ENCODE measurements around the gene SLC25A11. TPM values are rescaled to one million over a fixed set of nuclear protein-coding genes. Genes with fewer than 3 reads are reported as not detected.
A peak's percentile ranks its signal among the peaks of the same experiment; 100 is the strongest.

Gene SLC25A11
- total RNA-seq, 1 experiment from 2014 or later: 75.1 TPM

DNA sequence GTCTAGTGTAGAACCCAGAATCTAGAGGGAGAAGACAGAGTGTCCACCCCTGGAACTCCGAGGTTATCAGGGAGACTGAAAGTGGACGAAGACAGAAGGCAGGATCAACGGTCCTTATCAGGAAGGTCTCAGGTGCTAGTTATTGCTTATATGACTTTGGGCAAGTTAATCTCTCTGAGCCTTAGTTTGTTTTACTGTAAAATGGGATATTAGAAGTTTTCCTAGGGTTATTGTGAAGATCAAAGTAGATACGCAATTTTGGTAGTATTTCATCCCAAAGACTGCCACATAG lies 1.4 kb upstream of the SLC25A11 start:
- ChIA-PET CTCF (no interaction called here), RAD21 (ENCODE audit: low non-redundant PET in 1 of 2, low total read pairs in 2 of 2, uncharacterized antibody in 2 of 2, unreplicated experiment in 2 of 2) (no interaction called here), POLR2A (interaction anchor here (1.0 to 2.1 kb wide), 2 partner anchors 46 to 121 kb away, joined by 3 to 7 read pairs; partner anchors contain the start of gene CAMTA2)
- Histone ChIP-seq H3K9ac (ENCODE audit: low read length) (peak overlapping the region; percentile 96), H2AFZ (ENCODE audit: low read depth, low read length, poor library complexity, severe bottlenecking) (no peak overlapping the region), H3K9me3 (ENCODE audit: control insufficient read depth in 1 of 2, insufficient read depth in 1 of 2, low read depth in 1 of 2, low read length in 2 of 2) (no peaks in the 10 kb centered on the region), H3K4me1 (ENCODE audit: control insufficient read depth in 1 of 2, insufficient read depth in 2 of 2, low read length in 2 of 2) (peaks cover 23 to 50% of the 10 kb centered on the region in 2 experiments), H3K4me3 (replicated peaks in 1 of 2; ENCODE audit: low read depth in 1 of 2, low read length in 2 of 2) (peak overlapping the region; percentile 86 to 93), H3K27me3 (ENCODE audit: insufficient read depth, low read length) (no peaks in the 10 kb centered on the region), H3K9me2 (ENCODE audit: insufficient read depth) (no peaks in the 10 kb centered on the region), H3K27ac (ENCODE audit: low read depth, low read length) (peak overlapping the region; percentile 95), H3K4me2 (ENCODE audit: low read length) (peak overlapping the region; percentile 100), H3K36me3 (ENCODE audit: control insufficient read depth in 1 of 2, insufficient read depth in 2 of 2, low read length in 2 of 2) (peaks cover 8 to 31% of the 10 kb centered on the region in 2 experiments; a peak in 2 of 4 replicates), H3K79me2 (ENCODE audit: insufficient read depth, low read length) (peaks cover 78% of the 10 kb centered on the region), H4K20me1 (ENCODE audit: insufficient read depth) (peaks cover 3% of the 10 kb centered on the region; the same call in 1 of the 2 replicates)
- DNase-seq (ENCODE audit: low read depth, low spot score) (no peak), ATAC-seq (no peak)
- no TSS peak for BruUV-seq (replicated peaks)
- intact Hi-C loops (cut with micrococcal nuclease): no loop called here
- no peak for TF ChIP-seq RAD21 (IDR thresholded peaks at IDR 0.05; ENCODE audit: low read depth)
- no peak for TF ChIP-seq SRF (IDR thresholded peaks at IDR 0.05; ENCODE audit: low read depth)
- no peak for TF ChIP-seq YY1 (IDR thresholded peaks at IDR 0.05; ENCODE audit: extremely low read depth, insufficient replicate concordance, low read depth, low read length)
- no peak for TF ChIP-seq EGR1 (IDR thresholded peaks at IDR 0.05; ENCODE audit: low read depth)
- TF ChIP-seq FOSL1 (IDR thresholded peaks at IDR 0.05; ENCODE audit: low read depth): no peak
- no peak for TF ChIP-seq JUND (IDR thresholded peaks at IDR 0.05)
- no peak for TF ChIP-seq POLR2A (IDR thresholded peaks at IDR 0.05; ENCODE audit: borderline replicate concordance, extremely low read depth, insufficient read depth, insufficient read length)
- TF ChIP-seq POLR2AphosphoS5 (IDR thresholded peaks at IDR 0.05; ENCODE audit: low read depth, low read length): no peak
- no peak for TF ChIP-seq TCF7L2 (IDR thresholded peaks at IDR 0.05; ENCODE audit: borderline replicate concordance, extremely low read depth, insufficient read depth, insufficient read length)
- TF ChIP-seq, protein P1, sequence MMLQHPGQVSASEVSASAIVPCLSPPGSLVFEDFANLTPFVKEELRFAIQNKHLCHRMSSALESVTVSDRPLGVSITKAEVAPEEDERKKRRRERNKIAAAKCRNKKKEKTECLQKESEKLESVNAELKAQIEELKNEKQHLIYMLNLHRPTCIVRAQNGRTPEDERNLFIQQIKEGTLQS (IDR thresholded peaks at IDR 0.05): no peak
- no peak for TF ChIP-seq CBX3 (IDR thresholded peaks at IDR 0.05; ENCODE audit: low read depth)
- TF ChIP-seq MAX (IDR thresholded peaks at IDR 0.05): no peak
- TF ChIP-seq ELF1 (IDR thresholded peaks at IDR 0.05; ENCODE audit: borderline replicate concordance, low read depth): no peak
- TF ChIP-seq EZH2phosphoT487 (IDR thresholded peaks at IDR 0.05; ENCODE audit: borderline replicate concordance): no peak
- TF ChIP-seq SP1 (IDR thresholded peaks at IDR 0.05; ENCODE audit: low read depth): no peak
